ENCODE data around the gene HES7. TPM values are rescaled to one million over a fixed set of nuclear protein-coding genes. Genes with fewer than 3 reads are reported as not detected.

The HES7 gene
- polyA plus RNA-seq, 1 experiment, result not detected

GRCh38 chr17:8150194-8151119 lies 26.6 kb upstream of the HES7 start:
- no peak for TF ChIP-seq CTCF (IDR thresholded peaks at IDR 0.05; ENCODE audit: low read depth, low read length)
- no peaks in the 10 kb centered on the region for H3K27me3 ChIP-seq (ENCODE audit: control insufficient read depth, insufficient read depth, low read length)
- no peak for DNase-seq (ENCODE audit: low read depth, low spot score)
- POLR2A ChIA-PET, result interaction anchor here (0.8 to 2.4 kb wide), 3 partner anchors 10 to 31 kb away, joined by 3 to 18 read pairs (median 4); no protein-coding TSS in a partner anchor
- H3K4me3 ChIP-seq (ENCODE audit: low read depth, low read length), result peak overlapping the region; percentile 92
- H3K9me3 ChIP-seq (ENCODE audit: control insufficient read depth, insufficient read depth, low read length), result no peaks in the 10 kb centered on the region; the same call in 1 of the 2 replicates
- peak overlapping the region; percentile 70 for H3K27ac ChIP-seq (ENCODE audit: low read depth, low read length)
- CTCF ChIA-PET, result interaction anchor here (1.1 to 1.5 kb wide), 2 partner anchors 12 to 32 kb away, joined by 4 to 5 read pairs; partner anchors contain the start of gene ALOXE3

- no peak overlapping the region for H3K27ac ChIP-seq (ENCODE audit: low read depth, low read length)
- no peak overlapping the region for H3K4me3 ChIP-seq (ENCODE audit: low read depth, low read length)
- H3K9me3 ChIP-seq (ENCODE audit: control insufficient read depth, insufficient read depth, low read length), result no peaks in the 10 kb centered on the region; the same call in 1 of the 2 replicates
- no peaks in the 10 kb centered on the region for H3K27me3 ChIP-seq (ENCODE audit: control insufficient read depth, insufficient read depth, low read length)
- ChIA-PET CTCF (interaction anchor here (1.5 kb wide), 1 partner anchor 11 kb away, joined by 4 read pairs; no protein-coding TSS in a partner anchor), POLR2A (interaction anchor here (2.4 kb wide), 1 partner anchor 9 kb away, joined by 18 read pairs; no protein-coding TSS in a partner anchor)
- no peak for TF ChIP-seq CTCF (IDR thresholded peaks at IDR 0.05; ENCODE audit: low read depth, low read length)
- DNase-seq (ENCODE audit: low read depth, low spot score), result no peak
Measured at GRCh38 chr17:8149419-8150193, 25.7 kb upstream of the HES7 start.

GRCh38 chr17:8148560-8148959 lies 24.7 kb upstream of the HES7 start:
- DNase-seq (ENCODE audit: low read depth, low spot score), result no peak
- ChIA-PET CTCF (no interaction called here), POLR2A (no interaction called here)
- H3K27me3 ChIP-seq (ENCODE audit: control insufficient read depth, insufficient read depth, low read length), result no peaks in the 10 kb centered on the region
- H3K9me3 ChIP-seq (ENCODE audit: control insufficient read depth, insufficient read depth, low read length), result no peaks in the 10 kb centered on the region; the same call in 1 of the 2 replicates
- no peak overlapping the region for H3K4me3 ChIP-seq (ENCODE audit: low read depth, low read length)
- H3K27ac ChIP-seq (ENCODE audit: low read depth, low read length), result no peak overlapping the region
- TF ChIP-seq CTCF (IDR thresholded peaks at IDR 0.05; ENCODE audit: low read depth, low read length), result no peak

GRCh38 chr17:8147805-8148404 lies 24.0 kb upstream of the HES7 start:
- Histone ChIP-seq H3K27me3 (ENCODE audit: control insufficient read depth, insufficient read depth, low read length) (no peaks in the 10 kb centered on the region), H3K4me3 (ENCODE audit: low read depth, low read length) (no peak overlapping the region), H3K9me3 (ENCODE audit: control insufficient read depth, insufficient read depth, low read length) (no peaks in the 10 kb centered on the region; the same call in 1 of the 2 replicates), H3K27ac (ENCODE audit: low read depth, low read length) (peak overlapping the region; percentile 21)
- no peak for TF ChIP-seq CTCF (IDR thresholded peaks at IDR 0.05; ENCODE audit: low read depth, low read length)
- no peak for DNase-seq (ENCODE audit: low read depth, low spot score)
- POLR2A ChIA-PET, result no interaction called here
- CTCF ChIA-PET, result interaction anchor here (1.1 kb wide), 1 partner anchor 9 kb away, joined by 4 read pairs; no protein-coding TSS in a partner anchor

All from AG04450 (cell line).